Ecto neural progenitor cell (in vitro differentiated cells): ENCODE data around the gene YKT6.
A peak's percentile ranks its signal among the peaks of the same experiment; 100 is the strongest.

Source experiments
- DNase-seq: peaks from one replicate; pipeline ENCODE4 v3.0.0-alpha.2; 2018; ENCODE audit warnings: low spot score

The YKT6 gene

DNA sequence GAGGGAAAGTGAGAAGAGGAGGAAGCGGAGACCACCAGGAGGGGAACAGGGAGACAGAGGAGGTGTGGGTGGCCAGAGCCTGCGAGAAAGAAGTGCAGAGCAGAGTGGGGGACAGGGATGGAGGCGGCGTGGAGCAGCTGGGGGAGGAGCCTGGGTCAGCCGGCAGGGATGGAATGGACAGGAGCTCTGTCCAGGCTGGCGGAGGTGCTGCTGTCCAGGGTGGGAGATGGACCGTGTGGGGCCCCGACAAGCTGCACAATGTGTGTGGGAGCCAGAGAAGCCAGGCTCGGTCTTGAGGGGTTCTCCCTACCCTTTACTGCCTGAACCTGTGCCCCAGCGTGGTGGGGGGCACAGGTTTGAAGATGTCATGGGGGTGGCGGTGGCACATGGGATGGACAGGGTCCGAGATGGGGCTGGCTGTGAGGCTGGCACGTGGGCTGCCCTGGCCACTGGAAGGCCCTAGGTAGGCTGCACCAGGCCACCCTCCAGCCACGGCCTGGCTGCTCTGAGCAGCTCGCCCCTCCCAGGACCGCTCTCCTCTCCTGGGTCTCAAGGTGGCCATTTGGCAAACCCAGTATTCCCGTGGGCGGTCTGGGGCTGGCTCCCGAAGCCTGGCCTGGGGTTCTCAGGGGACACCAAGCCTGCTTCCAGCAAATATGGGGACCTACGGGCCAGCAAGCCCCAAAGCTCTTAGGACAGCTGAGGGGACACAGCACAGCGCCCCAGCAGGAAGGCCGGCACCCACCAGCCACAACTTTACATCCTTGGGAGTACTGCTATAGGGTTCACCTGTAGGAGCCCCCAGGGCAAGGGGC lies 32.3 kb downstream of the YKT6 start:
- no peak for DNase-seq

DNA sequence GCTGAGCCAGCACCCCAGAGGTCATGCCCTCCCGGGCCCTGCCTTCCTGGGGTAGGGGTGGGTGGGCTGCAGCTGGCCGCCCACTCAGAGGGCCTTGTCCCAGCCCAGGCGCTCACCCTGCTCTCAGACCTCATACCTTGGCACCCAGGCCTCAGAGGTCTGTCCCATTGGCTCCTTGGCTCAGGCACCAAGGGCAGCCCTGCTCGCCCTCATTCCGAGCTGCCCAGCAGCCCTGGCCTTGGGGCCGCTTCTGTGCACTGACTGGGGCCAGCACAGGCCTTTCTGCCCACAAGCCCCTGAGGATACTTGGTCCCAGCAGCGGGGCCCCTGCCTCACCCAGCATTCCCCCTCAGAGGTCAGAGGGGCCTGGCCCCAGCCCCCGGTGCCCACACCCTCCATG lies 34.3 kb downstream of the YKT6 start:
- DNase-seq, result no peak

- DNase-seq, result no peak
Measured at GRCh38 chr7:44235582-44236332, 35.0 kb downstream of the YKT6 start.

GRCh38 chr7:44236333-44236728 lies 35.6 kb downstream of the YKT6 start:
- no peak for DNase-seq

GRCh38 chr7:44237696-44238095 lies 36.9 kb downstream of the YKT6 start:
- DNase-seq, result no peak

- no peak for DNase-seq
Measured at GRCh38 chr7:44238116-44238695, 37.4 kb downstream of the YKT6 start.

DNA sequence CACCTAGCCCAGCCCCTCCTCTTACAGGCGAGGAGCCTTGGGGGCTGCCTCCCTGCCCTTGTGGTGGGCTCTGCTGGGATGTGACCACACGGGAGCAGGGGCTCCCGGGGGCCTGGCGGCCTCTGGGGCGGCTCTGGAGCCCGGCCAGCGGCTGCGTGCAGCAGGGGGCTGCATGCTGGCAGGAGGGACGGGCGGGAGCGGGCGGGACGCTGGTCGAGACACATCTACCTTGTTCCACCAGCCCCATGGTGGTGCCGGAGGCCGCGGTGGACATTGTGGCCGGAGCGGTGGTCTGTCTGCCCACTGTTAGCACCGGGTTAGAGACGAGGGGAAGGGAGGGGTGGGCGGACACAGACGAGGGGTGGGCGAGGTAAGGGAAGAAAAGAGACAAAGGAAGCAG lies 38.6 kb downstream of the YKT6 start:
- DNase-seq, result no peak

DNA sequence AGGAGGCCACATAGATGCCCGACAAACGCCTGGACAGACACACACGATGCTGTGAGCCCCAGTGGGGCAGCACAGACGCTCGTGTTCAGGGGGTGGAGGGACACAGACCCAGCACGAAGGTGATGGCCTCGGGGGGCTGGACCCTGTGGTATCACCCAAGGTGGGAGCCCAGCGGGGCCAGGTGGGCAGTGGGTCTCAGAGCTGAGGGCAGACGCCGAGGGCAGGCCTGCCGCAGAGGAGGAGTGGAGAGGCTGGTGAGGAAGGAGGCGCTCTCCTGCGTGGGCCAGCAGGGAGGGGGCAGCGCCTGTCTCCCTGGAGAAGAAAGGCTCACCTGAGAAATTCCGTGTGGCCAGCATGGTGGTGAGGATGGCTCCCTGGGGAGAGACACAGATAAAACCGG lies 39.6 kb downstream of the YKT6 start:
- no peak for DNase-seq

GRCh38 chr7:44240983-44241510 lies 40.3 kb downstream of the YKT6 start:
- DNase-seq, result peak; percentile 86

- DNase-seq, result no peak
Measured at GRCh38 chr7:44242091-44242490, 41.3 kb downstream of the YKT6 start.

- peak; percentile 62 for DNase-seq
Measured at GRCh38 chr7:44244282-44244681, 43.5 kb downstream of the YKT6 start.

GRCh38 chr7:44246396-44247113 lies 45.8 kb downstream of the YKT6 start:
- no peak for DNase-seq

- DNase-seq, result no peak
Measured at GRCh38 chr7:44247868-44248651, 47.3 kb downstream of the YKT6 start.

DNA sequence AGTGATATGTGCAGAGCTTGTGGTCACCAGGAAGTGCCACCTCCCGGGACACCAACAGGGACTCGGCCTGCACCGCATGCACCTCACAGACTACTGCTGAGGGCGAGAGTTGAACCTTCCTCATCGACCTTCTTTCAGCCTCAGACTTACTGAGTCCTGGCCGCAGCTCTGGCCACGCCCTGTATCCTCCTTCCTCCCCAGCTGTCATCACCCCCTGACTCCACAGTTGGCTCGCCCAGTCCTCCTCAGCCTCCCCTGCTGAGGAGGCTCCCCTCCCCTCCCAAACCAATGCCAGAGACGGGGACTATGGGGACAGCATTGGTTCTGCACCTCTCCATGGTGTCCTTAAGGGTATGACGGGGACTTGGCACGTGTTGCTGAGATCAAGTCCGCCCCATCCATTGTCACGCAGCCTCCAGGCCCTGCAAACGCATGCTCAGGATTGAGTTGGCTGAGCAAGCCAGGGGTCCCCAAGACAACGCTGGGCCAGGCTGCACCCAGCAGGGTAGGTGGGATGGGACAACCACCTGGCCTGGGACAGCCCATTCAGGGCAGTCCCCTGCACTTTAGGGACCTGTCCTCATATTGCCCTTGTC lies 49.0 kb downstream of the YKT6 start:
- no peak for DNase-seq

DNA sequence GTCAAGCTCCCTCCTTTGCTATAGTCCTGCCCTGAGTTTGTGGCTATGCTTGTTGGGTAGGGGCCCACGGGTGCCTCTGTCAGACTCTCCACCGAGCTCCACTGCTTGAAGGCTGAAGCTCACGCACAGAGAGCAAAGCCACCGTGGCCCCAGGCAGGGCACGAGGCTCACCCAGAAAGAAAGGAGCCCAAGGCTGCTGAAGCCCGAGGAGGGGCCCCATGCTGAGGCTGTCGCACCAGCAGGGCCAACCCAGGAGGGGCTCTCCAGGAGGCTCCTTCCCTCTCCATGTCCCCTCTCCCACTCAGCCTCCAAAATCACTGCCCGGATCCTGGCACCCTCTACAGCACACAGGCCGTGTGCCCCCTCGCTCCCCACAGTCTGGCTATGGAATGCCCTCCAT lies 50.5 kb downstream of the YKT6 start:
- no peak for DNase-seq

GRCh38 chr7:44251881-44252280 lies 51.1 kb downstream of the YKT6 start:
- no peak for DNase-seq

GRCh38 chr7:44256459-44256858 lies 55.7 kb downstream of the YKT6 start:
- no peak for DNase-seq

DNA sequence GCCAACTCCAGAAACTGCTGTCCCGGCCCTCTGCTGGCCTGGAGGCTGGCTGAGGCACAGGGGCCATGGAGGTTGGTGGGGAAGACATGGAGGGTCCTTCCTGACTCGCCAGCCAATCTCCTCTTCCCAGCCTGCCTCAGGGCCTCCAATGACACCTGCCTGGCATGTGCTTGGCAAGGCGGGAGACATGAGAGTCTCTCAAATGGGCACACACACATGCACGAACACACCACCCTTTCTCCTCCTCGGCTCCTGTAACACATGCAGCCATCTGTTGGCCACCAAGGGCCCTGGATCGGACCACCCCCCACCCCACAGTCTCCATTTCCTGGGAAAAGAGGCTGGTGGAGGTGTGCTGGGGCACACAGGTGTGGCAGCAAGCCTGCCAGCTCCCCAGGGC lies 56.4 kb downstream of the YKT6 start:
- no peak for DNase-seq

GRCh38 chr7:44257618-44258422 lies 57.0 kb downstream of the YKT6 start:
- DNase-seq, result peak; percentile 78

DNA sequence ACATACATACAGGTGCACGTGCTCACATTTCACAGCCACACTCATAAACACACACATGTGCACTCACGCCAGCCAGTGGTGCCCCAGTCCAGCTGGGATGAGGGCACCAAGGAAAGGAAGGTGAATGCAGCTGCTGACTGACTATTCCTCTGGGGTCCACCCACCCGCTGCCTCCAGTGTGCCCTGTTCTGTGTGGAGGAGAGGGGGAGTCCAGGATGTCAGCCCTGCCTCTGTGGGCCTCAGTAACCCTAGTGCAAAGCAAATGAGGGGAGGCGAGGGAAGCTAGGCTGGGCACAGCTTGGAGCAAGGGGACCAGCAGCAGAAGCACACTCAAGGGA lies 57.6 kb downstream of the YKT6 start:
- DNase-seq, result no peak
